MCF 10A (cell line): Measurements from ENCODE around the gene PPP1CC. TPM values are rescaled to one million over a fixed set of nuclear protein-coding genes. Genes with fewer than 3 reads are reported as not detected.

Experiments used
- BruUV-seq: library from RNA; stranded (reverse); fragments of 400-500 nt; replicated peaks from 2 replicates; lab custom pipeline; 2021; lab: Mats Ljungman, UMichigan
- CTCF ChIA-PET: fragments of 300-600 bp; sonication (Branson Sonifier 250); formaldehyde crosslinking; extraction: SDS; loops from one replicate; lab custom pipeline; 2021; ENCODE audit warnings: antibody characterized with exemption, inconsistent platforms; lab: Yijun Ruan, JAX
- POLR2A ChIA-PET: fragments of 300-600, 350-650 bp; sonication (Branson Sonifier 250); formaldehyde crosslinking; extraction: SDS; loops from one replicate; lab custom pipeline; 2020; ENCODE audit warnings: antibody characterized with exemption, inconsistent platforms; lab: Yijun Ruan, JAX
- DNase-seq: peaks from one replicate; pipeline ENCODE4 v3.0.0-alpha.2; 2018; ENCODE audit not compliant: unreplicated experiment
- H3K27ac Mint-ChIP-seq: one replicate; pipeline ENCODE4 v1.8.0; 2022; ENCODE audit warnings: mild to moderate bottlenecking, low read depth, mixed read lengths; ENCODE audit not compliant: unreplicated experiment
- H3K27me3 Mint-ChIP-seq: one replicate; pipeline ENCODE4 v1.8.0; 2022; ENCODE audit warnings: mixed read lengths; ENCODE audit not compliant: insufficient read depth, unreplicated experiment
- H3K36me3 Mint-ChIP-seq: one replicate; pipeline ENCODE4 v1.8.0; 2022; ENCODE audit warnings: mild to moderate bottlenecking, moderate library complexity, mixed read lengths; ENCODE audit not compliant: insufficient read depth, unreplicated experiment
- H3K4me1 Mint-ChIP-seq: one replicate; pipeline ENCODE4 v1.8.0; 2022; ENCODE audit warnings: mixed read lengths; ENCODE audit not compliant: insufficient read depth, unreplicated experiment
- H3K4me3 Mint-ChIP-seq: one replicate; pipeline ENCODE4 v1.8.0; 2022; ENCODE audit warnings: mild to moderate bottlenecking, moderate library complexity, mixed read lengths; ENCODE audit not compliant: unreplicated experiment
- H3K9me3 Mint-ChIP-seq: one replicate; pipeline ENCODE4 v1.8.0; 2022; ENCODE audit warnings: mixed read lengths; ENCODE audit not compliant: unreplicated experiment
- CTCF ChIP-seq: fragments of 200-600 bp; IDR thresholded peaks from one replicate; pipeline ENCODE4 v1.8.0; 2022; ENCODE audit warnings: antibody characterized with exemption, mild to moderate bottlenecking; ENCODE audit not compliant: unreplicated experiment
- intact Hi-C: fragments of 100-400 bp; cut with micrococcal nuclease; formaldehyde crosslinking; loops from 2 replicates; pipeline ENCODE4 v1.14.1; 2022
- total RNA-seq: library from RNA; stranded (reverse); gene quantifications from 2 replicates; pipeline ENCODE4 v1.2.3, GENCODE V29; 2022

The PPP1CC gene
- total RNA-seq, 1 experiment from 2014 or later = 94.6 TPM

GRCh38 chr12:110676171-110676570 lies 66.5 kb downstream of the PPP1CC start:
- Mint-ChIP-seq H3K36me3 (no peaks in the 10 kb centered on the region), H3K9me3 (no peaks in the 10 kb centered on the region), H3K27ac (no peak overlapping the region), H3K4me3 (no peak overlapping the region), H3K27me3 (peaks cover 24% of the 10 kb centered on the region), H3K4me1 (no peaks in the 10 kb centered on the region)
- ChIA-PET CTCF (no interaction called here), POLR2A (no interaction called here)
- no peak for TF ChIP-seq CTCF
- intact Hi-C loops = no loop called here
- no TSS peak for BruUV-seq
- no peak for DNase-seq

GRCh38 chr12:110670161-110670701 lies 72.5 kb downstream of the PPP1CC start:
- no peak overlapping the region for H3K27ac Mint-ChIP-seq
- TF ChIP-seq CTCF = no peak
- no TSS peak for BruUV-seq
- POLR2A ChIA-PET = no interaction called here
- peaks cover 43% of the 10 kb centered on the region for H3K27me3 Mint-ChIP-seq
- H3K9me3 Mint-ChIP-seq = no peaks in the 10 kb centered on the region
- H3K4me3 Mint-ChIP-seq = no peak overlapping the region
- CTCF ChIA-PET = interaction anchor here (0.5 kb wide), 1 partner anchor 117 kb away, joined by 3 read pairs; no protein-coding TSS in a partner anchor
- peaks cover 4% of the 10 kb centered on the region for H3K4me1 Mint-ChIP-seq
- no peaks in the 10 kb centered on the region for H3K36me3 Mint-ChIP-seq
- DNase-seq = no peak
- intact Hi-C loops = no loop called here

Other genes with a start within 250 kb of the PPP1CC start
- 125 and 131 TPM in 2 replicates for gene VPS29, start 240.8 kb downstream of the PPP1CC start, total RNA-seq
- 1.0 and 1.5 TPM in 2 replicates for gene RAD9B, start 240.6 kb downstream of the PPP1CC start, total RNA-seq
- 32.0 and 36.5 TPM in 2 replicates for gene PPTC7, start 159.6 kb downstream of the PPP1CC start, total RNA-seq
- 36.5 and 38.9 TPM in 2 replicates for gene TCTN1, start 128.8 kb downstream of the PPP1CC start, total RNA-seq
- not detected in 2 replicates for gene HVCN1, start 53.8 kb downstream of the PPP1CC start, total RNA-seq
- gene CCDC63, start 104.1 kb upstream of the PPP1CC start, total RNA-seq = not detected in 2 replicates
- gene MYL2, start 177.7 kb upstream of the PPP1CC start, total RNA-seq = not detected in 2 replicates